Thymus (tissue), 11 donors: ENCODE measurements around the gene RNF41. TPM values are rescaled to one million over a fixed set of nuclear protein-coding genes. Genes with fewer than 3 reads are reported as not detected.
"Not testable (repeated sequence)": the region's sequence is repeated elsewhere in the genome, so short reads cannot be mapped to it uniquely, and the experiment has no call there.

ENCODE experiments used
- DNase-seq, 9 donors: peaks; one replicate each; pipeline ENCODE4 v3.0.0-alpha.2; 2013; ENCODE audit warnings: low spot score in 9 of 9, low read depth in 6 of 9, missing footprints in 1 of 9
- H3K27ac ChIP-seq, 2 donors: one replicate each; pipeline ENCODE4 v1.5.1; 2013; ENCODE audit warnings: control low read depth in 1 of 2, low read depth in 1 of 2, low read length in 1 of 2, mild to moderate bottlenecking in 1 of 2, moderate library complexity in 1 of 2
- H3K27me3 ChIP-seq, 2 donors: one replicate each; pipeline ENCODE4 v1.5.1; 2013; ENCODE audit warnings: low read length in 1 of 2; ENCODE audit not compliant: control insufficient read depth in 2 of 2, insufficient read depth in 1 of 2
- H3K36me3 ChIP-seq, 2 donors: one replicate each; pipeline ENCODE4 v1.5.1; 2013; ENCODE audit warnings: low read length in 1 of 2, mild to moderate bottlenecking in 1 of 2, moderate library complexity in 1 of 2; ENCODE audit not compliant: control insufficient read depth in 2 of 2, insufficient read depth in 2 of 2
- H3K4me1 ChIP-seq, 2 donors: one replicate each; pipeline ENCODE4 v1.5.1; 2013; ENCODE audit warnings: low read length in 2 of 2; ENCODE audit not compliant: control insufficient read depth in 2 of 2, insufficient read depth in 2 of 2
- H3K4me3 ChIP-seq, 2 donors: one replicate each; pipeline ENCODE4 v1.5.1; 2013; ENCODE audit warnings: low read length in 2 of 2, control low read depth in 1 of 2, mild to moderate bottlenecking in 1 of 2
- H3K9me3 ChIP-seq, 2 donors: one replicate each; pipeline ENCODE4 v1.5.1; 2013; ENCODE audit warnings: low read length in 1 of 2, mild to moderate bottlenecking in 1 of 2; ENCODE audit not compliant: control insufficient read depth in 2 of 2, insufficient read depth in 1 of 2
- WGBS: extraction: QIAGEN DNeasy Blood & Tissue Kit; methylation state at CpG from one replicate; pipeline ENCODE4 v1.1.7; 2013; 5-methylcytosine and 5-hydroxymethylcytosine counted together
- polyA plus RNA-seq: library from polyadenylated mRNA; stranded (reverse); fragments of 200-250 nt; gene quantifications from one replicate; pipeline ENCODE4 v1.2.3, GENCODE V29; 2013
- total RNA-seq: library from RNA; stranded (reverse); fragments of 120-200 nt; gene quantifications from one replicate; pipeline ENCODE4 v1.2.4, GENCODE V29; 2013
- donor health status: healthy.

The RNF41 gene
- total and polyA plus RNA-seq, 2 donors: 18.3 to 26.8 TPM

GRCh38 chr12:56160193-56160763 is 61.4 kb downstream of the RNF41 start:
- WGBS: 46% methylated on average over 7 of the region's 7 CpGs
- DNase-seq: peak in 4 of 9 donors; percentile 38 to 66 (median 48)
- H3K4me3 ChIP-seq: peak overlapping the region; percentile 62 to 88
- peaks cover 26 to 41% of the 10 kb centered on the region in 2 donors for H3K4me1 ChIP-seq
- no peaks in the 10 kb centered on the region for H3K27me3 ChIP-seq
- H3K27ac ChIP-seq: peak overlapping the region; percentile 91 to 92
- peaks cover 59 to 64% of the 10 kb centered on the region in 2 donors for H3K36me3 ChIP-seq
- H3K9me3 ChIP-seq: no peaks in the 10 kb centered on the region

- no peak for DNase-seq
- H3K4me3 ChIP-seq: peak overlapping the region; percentile 62 to 88
- H3K9me3 ChIP-seq: no peaks in the 10 kb centered on the region
- H3K36me3 ChIP-seq: peaks cover 54 to 63% of the 10 kb centered on the region in 2 donors
- H3K4me1 ChIP-seq: peaks cover 26 to 42% of the 10 kb centered on the region in 2 donors
- H3K27ac ChIP-seq: peak overlapping the region; percentile 91 to 92
- H3K27me3 ChIP-seq: no peaks in the 10 kb centered on the region
- 78% methylated on average over 8 of the region's 8 CpGs for WGBS
These were observed 62.1 kb downstream of the RNF41 start for GRCh38 chr12:56159482-56160192.

GRCh38 chr12:56158926-56159461 is 62.7 kb downstream of the RNF41 start:
- DNase-seq: peak in 4 of 9 donors; percentile 22 to 56 (median 30)
- Histone ChIP-seq H3K9me3 (no peaks in the 10 kb centered on the region), H3K4me1 (peaks cover 26 to 49% of the 10 kb centered on the region in 2 donors), H3K27ac (peak overlapping the region; percentile 91 to 92), H3K27me3 (no peaks in the 10 kb centered on the region), H3K36me3 (peaks cover 47 to 57% of the 10 kb centered on the region in 2 donors), H3K4me3 (peak overlapping the region; percentile 62 to 88)
- 6% methylated on average over 6 of the region's 6 CpGs for WGBS

GRCh38 chr12:56158029-56158925 is 63.4 kb downstream of the RNF41 start, which contains the start of gene MYL6:
TSS of gene MYL6 (plus strand) at chr12:56158359. CDS start at chr12:56158402, 43 bp downstream.
- Histone ChIP-seq H3K4me1 (peaks cover 31 to 56% of the 10 kb centered on the region in 2 donors), H3K27me3 (no peaks in the 10 kb centered on the region), H3K4me3 (peak within 1 kb of the TSS; percentile 62 to 88), H3K9me3 (no peaks in the 10 kb centered on the region), H3K36me3 (peaks cover 40 to 49% of the 10 kb centered on the region in 2 donors), H3K27ac (peak within 1 kb of the TSS; percentile 91 to 92)
- WGBS: under 1% methylated on average over 30 of the region's 30 CpGs
- peak; percentile 86 to 98 (median 96) for DNase-seq

GRCh38 chr12:56157201-56158028 is 64.3 kb downstream of the RNF41 start:
- DNase-seq: peak in 8 of 9 donors; percentile 47 to 82 (median 52)
- WGBS: 7% methylated on average over 45 of the region's 45 CpGs
- Histone ChIP-seq H3K27ac (peak overlapping the region; percentile 77 to 91), H3K4me1 (peaks cover 37 to 63% of the 10 kb centered on the region in 2 donors), H3K27me3 (no peaks in the 10 kb centered on the region), H3K36me3 (peaks cover 33 to 41% of the 10 kb centered on the region in 2 donors), H3K9me3 (no peaks in the 10 kb centered on the region), H3K4me3 (peak overlapping the region; percentile 62 to 88)

GRCh38 chr12:56156464-56157200 is 65.1 kb downstream of the RNF41 start:
- H3K27ac ChIP-seq: peak overlapping the region; percentile 77 to 91
- 97% methylated on average over 21 of the region's 21 CpGs for WGBS
- peak overlapping the region in 1 of 2 donors; percentile 62 for H3K4me3 ChIP-seq
- H3K36me3 ChIP-seq: peaks cover 26 to 33% of the 10 kb centered on the region in 2 donors
- DNase-seq, H3K27me3 ChIP-seq, H3K9me3 ChIP-seq: not testable (repeated sequence)
- peaks cover 37 to 65% of the 10 kb centered on the region in 2 donors for H3K4me1 ChIP-seq

- no peak overlapping the region for H3K4me3 ChIP-seq
- WGBS: 98% methylated on average over 11 of the region's 11 CpGs
- H3K9me3 ChIP-seq: no peaks in the 10 kb centered on the region
- H3K27ac ChIP-seq: no peak overlapping the region
- no peak for DNase-seq
- H3K4me1 ChIP-seq: peaks cover 30 to 60% of the 10 kb centered on the region in 2 donors
- H3K36me3 ChIP-seq: peaks cover 13 to 20% of the 10 kb centered on the region in 2 donors
- no peaks in the 10 kb centered on the region for H3K27me3 ChIP-seq
These were observed 66.4 kb downstream of the RNF41 start for GRCh38 chr12:56155256-56155845.
